Osteocyte (in vitro differentiated cells): ENCODE measurements around the gene FKBP1B. TPM values are rescaled to one million over a fixed set of nuclear protein-coding genes. Genes with fewer than 3 reads are reported as not detected.

ENCODE experiments used
- DNase-seq: peaks from one replicate; pipeline ENCODE4 v3.0.0; 2021; ENCODE audit warnings: mixed read lengths; ENCODE audit not compliant: unreplicated experiment; ENCODE audit errors: extremely low spot score
- H3K27ac Mint-ChIP-seq: one replicate; pipeline ENCODE4 v1.8.0; 2021; ENCODE audit warnings: mild to moderate bottlenecking, mixed read lengths; ENCODE audit not compliant: unreplicated experiment
- H3K27me3 Mint-ChIP-seq: one replicate; pipeline ENCODE4 v1.8.0; 2021; ENCODE audit warnings: mixed read lengths; ENCODE audit not compliant: unreplicated experiment
- H3K36me3 Mint-ChIP-seq: one replicate; pipeline ENCODE4 v1.8.0; 2021; ENCODE audit warnings: mixed read lengths; ENCODE audit not compliant: unreplicated experiment
- H3K4me1 Mint-ChIP-seq: one replicate; pipeline ENCODE4 v1.8.0; 2021; ENCODE audit warnings: mixed read lengths; ENCODE audit not compliant: unreplicated experiment
- H3K4me3 Mint-ChIP-seq: one replicate; pipeline ENCODE4 v1.8.0; 2021; ENCODE audit warnings: mild to moderate bottlenecking, moderate library complexity, mixed read lengths; ENCODE audit not compliant: unreplicated experiment
- H3K9me3 Mint-ChIP-seq: one replicate; pipeline ENCODE4 v1.8.0; 2021; ENCODE audit warnings: mixed read lengths; ENCODE audit not compliant: unreplicated experiment
- CTCF ChIP-seq: fragments of 200-600 bp; sonication (generic); IDR thresholded peaks from 2 replicates; pipeline ENCODE4 v1.5.0; 2021; ENCODE audit warnings: antibody characterized with exemption, mild to moderate bottlenecking, moderate library complexity
- long read RNA-seq: library from polyadenylated mRNA; unstranded; transcript quantifications from one replicate; pipeline ENCODE4 v2.0.0, GENCODE V29; 2021
- total RNA-seq: library from RNA; stranded (reverse); gene quantifications from 2 replicates; pipeline ENCODE4 v1.2.1, GENCODE V29; 2021

Gene FKBP1B
- total RNA-seq, result 12.6 and 12.7 TPM in 2 replicates
- long read RNA-seq, result 0 reads

GRCh38 chr2:24049485-24050021, at the start of gene FKBP1B:
FKBP1B (plus strand) TSS chr2:24049741; CDS start chr2:24049850, 109 bp downstream.
- no peak for DNase-seq
- H3K9me3 Mint-ChIP-seq, result no peaks in the 10 kb centered on the region
- no peak within 1 kb of the TSS for H3K27ac Mint-ChIP-seq
- H3K4me3 Mint-ChIP-seq, result no peak within 1 kb of the TSS
- TF ChIP-seq CTCF, result no peak
- H3K4me1 Mint-ChIP-seq, result peaks cover 17% of the 10 kb centered on the region
- H3K36me3 Mint-ChIP-seq, result peaks cover 4% of the 10 kb centered on the region
- H3K27me3 Mint-ChIP-seq, result no peaks in the 10 kb centered on the region

GRCh38 chr2:24007693-24008092, 41.8 kb upstream of the FKBP1B start:
- Mint-ChIP-seq H3K4me3 (no peak overlapping the region), H3K9me3 (no peaks in the 10 kb centered on the region), H3K36me3 (no peaks in the 10 kb centered on the region), H3K4me1 (peaks cover 9% of the 10 kb centered on the region), H3K27me3 (no peaks in the 10 kb centered on the region), H3K27ac (no peak overlapping the region)
- DNase-seq, result no peak
- no peak for TF ChIP-seq CTCF

GRCh38 chr2:24008672-24009366, 40.7 kb upstream of the FKBP1B start:
- H3K27me3 Mint-ChIP-seq, result no peaks in the 10 kb centered on the region
- no peaks in the 10 kb centered on the region for H3K36me3 Mint-ChIP-seq
- H3K4me1 Mint-ChIP-seq, result peaks cover 9% of the 10 kb centered on the region
- H3K27ac Mint-ChIP-seq, result no peak overlapping the region
- no peak for TF ChIP-seq CTCF
- no peaks in the 10 kb centered on the region for H3K9me3 Mint-ChIP-seq
- DNase-seq, result no peak
- no peak overlapping the region for H3K4me3 Mint-ChIP-seq

- no peak overlapping the region for H3K4me3 Mint-ChIP-seq
- H3K36me3 Mint-ChIP-seq, result no peaks in the 10 kb centered on the region
- TF ChIP-seq CTCF, result no peak
Measured at GRCh38 chr2:24009367-24009679, 40.2 kb upstream of the FKBP1B start.

GRCh38 chr2:24009680-24010476, 39.7 kb upstream of the FKBP1B start, which contains the start of gene MFSD2B:
MFSD2B (plus strand) TSS chr2:24010085; CDS start chr2:24010097, 12 bp downstream.
- no peaks in the 10 kb centered on the region for H3K9me3 Mint-ChIP-seq
- TF ChIP-seq CTCF, result no peak
- peaks cover 12% of the 10 kb centered on the region for H3K4me1 Mint-ChIP-seq
- no peak within 1 kb of the TSS for H3K27ac Mint-ChIP-seq
- no peak within 1 kb of the TSS for H3K4me3 Mint-ChIP-seq
- DNase-seq, result no peak
- H3K36me3 Mint-ChIP-seq, result no peaks in the 10 kb centered on the region
- H3K27me3 Mint-ChIP-seq, result no peaks in the 10 kb centered on the region

More at GRCh38 chr2:24009367-24009679, 40.2 kb upstream of the FKBP1B start:
- no peak overlapping the region for H3K27ac Mint-ChIP-seq
- DNase-seq, result no peak
- peaks cover 9% of the 10 kb centered on the region for H3K4me1 Mint-ChIP-seq
- H3K9me3 Mint-ChIP-seq, result no peaks in the 10 kb centered on the region
- no peaks in the 10 kb centered on the region for H3K27me3 Mint-ChIP-seq
